Inflammatory macrophage (primary cell): ENCODE results near the gene CAP2.
"Not testable (repeated sequence)": the region's sequence is repeated elsewhere in the genome, so short reads cannot be mapped to it uniquely, and the experiment has no call there.

Experiments
- DNase-seq, 2 donors: peaks; one replicate each; pipeline ENCODE4 v3.0.0-alpha.2; 2020 to 2022

Gene CAP2

GRCh38 chr6:17505767-17506280 is 112.4 kb downstream of the CAP2 start:
- DNase-seq = no peak

GRCh38 chr6:17506531-17506930 is 113.1 kb downstream of the CAP2 start:
- DNase-seq = no peak

GRCh38 chr6:17506962-17507361 is 113.6 kb downstream of the CAP2 start:
- DNase-seq = no peak

- DNase-seq = no peak
Measured at GRCh38 chr6:17511084-17511483, 117.7 kb downstream of the CAP2 start.

- DNase-seq = no peak
Measured at GRCh38 chr6:17511580-17511979, 118.2 kb downstream of the CAP2 start.

- no peak for DNase-seq
Measured at GRCh38 chr6:17519120-17519519, 125.7 kb downstream of the CAP2 start.

GRCh38 chr6:17525637-17526036 is 132.2 kb downstream of the CAP2 start:
- DNase-seq = no peak

- no peak for DNase-seq
Measured at GRCh38 chr6:17527076-17527475, 133.7 kb downstream of the CAP2 start.

GRCh38 chr6:17530321-17530835 is 137.0 kb downstream of the CAP2 start:
- DNase-seq = no peak

GRCh38 chr6:17536586-17536985 is 143.2 kb downstream of the CAP2 start:
- no peak for DNase-seq

GRCh38 chr6:17542243-17542642 is 148.8 kb downstream of the CAP2 start:
- no peak for DNase-seq

- not testable (repeated sequence) for DNase-seq
Measured at GRCh38 chr6:17545681-17546080, 152.3 kb downstream of the CAP2 start.

- no peak for DNase-seq
Measured at GRCh38 chr6:17551383-17551958, 158.1 kb downstream of the CAP2 start.

GRCh38 chr6:17552861-17553260 is 159.5 kb downstream of the CAP2 start:
- DNase-seq = no peak

GRCh38 chr6:17556014-17556413 is 162.6 kb downstream of the CAP2 start:
- no peak for DNase-seq

- DNase-seq = no peak
Measured at GRCh38 chr6:17562636-17563035, 169.2 kb downstream of the CAP2 start.

GRCh38 chr6:17565399-17565798 is 172.0 kb downstream of the CAP2 start:
- DNase-seq = no peak

- no peak for DNase-seq
Measured at GRCh38 chr6:17574866-17575560, 181.6 kb downstream of the CAP2 start.

- no peak for DNase-seq
Measured at GRCh38 chr6:17577059-17577458, 183.7 kb downstream of the CAP2 start.

- peak in 1 of 2 donors; percentile 27 for DNase-seq
Measured at GRCh38 chr6:17580518-17581048, 187.2 kb downstream of the CAP2 start.

GRCh38 chr6:17581282-17581681 is 187.9 kb downstream of the CAP2 start:
- DNase-seq = not testable (repeated sequence)

GRCh38 chr6:17583811-17584210 is 190.4 kb downstream of the CAP2 start:
- peak; percentile 28 to 63 for DNase-seq

- peak; percentile 39 to 45 for DNase-seq
Measured at GRCh38 chr6:17584241-17584803, 190.9 kb downstream of the CAP2 start.
